Osteoblast (primary cell): Measurements from ENCODE around the gene PNPLA2. TPM values are rescaled to one million over a fixed set of nuclear protein-coding genes. Genes with fewer than 3 reads are reported as not detected.
A peak's percentile ranks its signal among the peaks of the same experiment; 100 is the strongest.

ENCODE experiments used
- DNase-seq: peaks from one replicate; pipeline ENCODE4 v3.0.0; 2011; ENCODE audit warnings: low spot score, mixed read lengths; ENCODE audit not compliant: insufficient read length; ENCODE audit errors: missing footprints
- H2AFZ ChIP-seq: 2 replicates; pipeline ENCODE4 v1.6.0; 2011; ENCODE audit warnings: mild to moderate bottlenecking, low read length
- H3K27ac ChIP-seq: 2 replicates; pipeline ENCODE4 v1.5.1; 2011; ENCODE audit warnings: mild to moderate bottlenecking, low read depth, low read length, moderate library complexity
- H3K27me3 ChIP-seq: 2 replicates; pipeline ENCODE4 v1.6.0; 2012; ENCODE audit warnings: mild to moderate bottlenecking, control low read depth, inconsistent platforms, low read length, moderate library complexity; ENCODE audit not compliant: insufficient read depth
- H3K36me3 ChIP-seq: 2 replicates; pipeline ENCODE4 v1.5.1; 2011; ENCODE audit warnings: mild to moderate bottlenecking, low read length, control low read depth, moderate library complexity; ENCODE audit not compliant: insufficient read depth
- H3K4me1 ChIP-seq: 2 replicates; pipeline ENCODE4 v1.5.1; 2011; ENCODE audit warnings: mild to moderate bottlenecking, low read length, control low read depth, moderate library complexity; ENCODE audit not compliant: insufficient read depth
- H3K4me2 ChIP-seq: 2 replicates; pipeline ENCODE4 v1.6.0; 2011; ENCODE audit warnings: mild to moderate bottlenecking, low read length; ENCODE audit not compliant: insufficient read depth
- H3K4me3 ChIP-seq: fragments of 200-600 bp; sonication (generic); 3 replicates; pipeline ENCODE4 v1.5.1; 2012; ENCODE audit warnings: mild to moderate bottlenecking, low read length, inconsistent platforms; ENCODE audit not compliant: insufficient read depth
- H3K79me2 ChIP-seq: 2 replicates; pipeline ENCODE4 v1.6.0; 2012; ENCODE audit warnings: mild to moderate bottlenecking, low read length, control low read depth, inconsistent platforms; ENCODE audit not compliant: insufficient read depth
- H3K9me3 ChIP-seq: 2 replicates; pipeline ENCODE4 v1.5.1; 2011; ENCODE audit warnings: low read depth, low read length, control low read depth
- H4K20me1 ChIP-seq: 2 replicates; pipeline ENCODE4 v1.6.0; 2012; ENCODE audit warnings: mild to moderate bottlenecking, low read length, control low read depth; ENCODE audit not compliant: insufficient read depth
- CTCF ChIP-seq: IDR thresholded peaks from 2 replicates; pipeline ENCODE4 v1.5.1; 2011; ENCODE audit warnings: mild to moderate bottlenecking, low read depth, low read length, moderate library complexity; ENCODE audit errors: extremely low read depth
- total RNA-seq: library from RNA; depleted of rRNA; stranded (reverse); fragments of >200 nt; gene quantifications from 2 replicates; pipeline ENCODE4 v1.2.3, GENCODE V29; 2012

Gene PNPLA2
- total RNA-seq, 1 donor = 32.6 TPM

- DNase-seq = no peak
- no peak for TF ChIP-seq CTCF
- Histone ChIP-seq H3K9me3 (no peaks in the 10 kb centered on the region), H2AFZ (no peak overlapping the region), H3K27me3 (no peaks in the 10 kb centered on the region), H4K20me1 (peaks cover 30% of the 10 kb centered on the region), H3K4me1 (peaks cover 21% of the 10 kb centered on the region), H3K36me3 (peaks cover 30% of the 10 kb centered on the region), H3K4me3 (no peak overlapping the region), H3K4me2 (no peak overlapping the region), H3K79me2 (peaks cover 33% of the 10 kb centered on the region), H3K27ac (no peak overlapping the region)
Measured at GRCh38 chr11:813456-814096, 5.1 kb upstream of the PNPLA2 start.

- Histone ChIP-seq H3K27ac (no peak overlapping the region), H3K9me3 (no peaks in the 10 kb centered on the region), H3K79me2 (peaks cover 31% of the 10 kb centered on the region), H3K27me3 (no peaks in the 10 kb centered on the region), H3K4me1 (peaks cover 27% of the 10 kb centered on the region), H2AFZ (no peak overlapping the region), H4K20me1 (peaks cover 31% of the 10 kb centered on the region), H3K4me2 (no peak overlapping the region), H3K4me3 (no peak overlapping the region), H3K36me3 (peaks cover 30% of the 10 kb centered on the region)
- no peak for DNase-seq
- TF ChIP-seq CTCF = no peak
Measured at GRCh38 chr11:815675-816432, 2.9 kb upstream of the PNPLA2 start.

DNA sequence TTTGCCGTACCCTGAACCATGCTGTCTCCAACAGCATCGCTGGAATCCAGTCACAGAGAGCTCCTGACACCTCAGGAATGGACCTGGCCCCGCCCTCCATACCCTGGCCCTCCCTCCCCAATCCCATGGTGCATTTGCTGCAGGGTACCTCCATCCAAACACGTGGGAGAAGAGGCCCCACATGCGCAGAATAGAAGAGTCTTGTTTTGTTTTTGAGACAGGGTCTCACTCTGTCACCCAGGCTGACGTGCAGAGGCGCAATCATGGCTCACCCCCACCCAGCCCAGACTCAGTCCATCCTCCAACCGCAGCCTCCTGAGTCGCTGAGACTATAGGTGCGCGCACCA lies 2.3 kb upstream of the PNPLA2 start:
- peaks cover 27% of the 10 kb centered on the region for H3K4me1 ChIP-seq
- DNase-seq = no peak
- peaks cover 31% of the 10 kb centered on the region for H4K20me1 ChIP-seq
- H3K27ac ChIP-seq = no peak overlapping the region
- H3K27me3 ChIP-seq = no peaks in the 10 kb centered on the region
- H3K4me2 ChIP-seq = no peak overlapping the region
- peaks cover 31% of the 10 kb centered on the region for H3K79me2 ChIP-seq
- peaks cover 26% of the 10 kb centered on the region for H3K36me3 ChIP-seq
- no peak for TF ChIP-seq CTCF
- H2AFZ ChIP-seq = no peak overlapping the region
- no peaks in the 10 kb centered on the region for H3K9me3 ChIP-seq
- no peak overlapping the region for H3K4me3 ChIP-seq

DNA sequence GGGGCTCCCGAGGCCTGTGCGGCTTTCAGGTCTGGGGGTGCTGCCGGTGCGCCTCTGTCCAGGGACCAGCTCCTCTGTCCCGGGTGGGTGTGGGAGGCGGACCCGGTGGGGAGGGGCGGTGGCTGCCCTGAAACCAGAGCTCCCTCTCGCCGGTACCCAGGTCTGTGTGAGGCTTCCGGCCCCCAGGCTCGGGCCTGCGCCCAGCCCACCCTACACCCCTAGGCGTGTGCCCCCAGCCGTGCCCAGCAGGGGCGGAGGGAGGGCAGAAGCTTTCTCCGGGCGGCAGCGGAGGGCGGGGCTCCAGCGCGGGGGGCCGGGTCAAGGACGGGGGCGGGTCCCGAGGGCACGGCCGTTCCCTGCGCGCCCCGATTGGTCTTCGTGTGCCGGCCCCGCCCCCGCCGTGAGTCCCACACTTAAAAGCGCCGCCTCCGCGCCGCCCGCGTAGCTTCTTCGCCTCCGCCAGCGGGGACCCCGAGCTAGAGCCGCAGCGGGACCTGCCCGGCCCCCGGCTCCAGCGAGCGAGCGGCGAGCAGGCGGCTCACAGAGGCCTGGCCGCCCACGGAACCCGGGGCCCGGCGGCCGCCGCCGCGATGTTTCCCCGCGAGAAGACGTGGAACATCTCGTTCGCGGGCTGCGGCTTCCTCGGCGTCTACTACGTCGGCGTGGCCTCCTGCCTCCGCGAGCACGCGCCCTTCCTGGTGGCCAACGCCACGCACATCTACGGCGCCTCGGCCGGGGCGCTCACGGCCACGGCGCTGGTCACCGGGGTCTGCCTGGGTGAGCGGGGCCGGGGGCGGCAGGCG lies 616 bp downstream of the PNPLA2 start:
- Histone ChIP-seq H3K4me2 (peak overlapping the region; percentile 88), H3K27me3 (no peaks in the 10 kb centered on the region), H2AFZ (peak overlapping the region; percentile 51), H3K4me3 (peak overlapping the region; percentile 89), H3K4me1 (peaks cover 28% of the 10 kb centered on the region), H4K20me1 (peaks cover 29% of the 10 kb centered on the region), H3K36me3 (peaks cover 5% of the 10 kb centered on the region), H3K9me3 (no peaks in the 10 kb centered on the region), H3K27ac (peak overlapping the region; percentile 81), H3K79me2 (peaks cover 31% of the 10 kb centered on the region)
- no peak for TF ChIP-seq CTCF
- DNase-seq = peak; percentile 100
